GM23338 (cell line): ENCODE data around the gene IQCF2. TPM values are rescaled to one million over a fixed set of nuclear protein-coding genes. Genes with fewer than 3 reads are reported as not detected.

Experiments used
- ATAC-seq: fragments of 200-7000 bp; cut with Tn5 transposase; 3 replicates; pipeline ENCODE4 v1.9.1; 2020
- DNase-seq: peaks from one replicate; pipeline ENCODE4 v3.0.0-alpha.2; 2015; ENCODE audit warnings: low spot score
- H2AFZ ChIP-seq: fragments of 200-600 bp; sonication (generic); 2 replicates; pipeline ENCODE4 v1.8.0; 2016; ENCODE audit warnings: antibody characterized with exemption, mild to moderate bottlenecking, moderate library complexity
- H3F3A ChIP-seq: fragments of 200-600 bp; sonication (generic); replicated peaks from 2 replicates; pipeline ENCODE4 v1.8.0; 2017; ENCODE audit warnings: antibody characterized with exemption, mixed run types, low read depth
- H3K27ac ChIP-seq: fragments of 200-600 bp; sonication (generic); 2 replicates; pipeline ENCODE4 v1.6.1; 2016; ENCODE audit warnings: low read depth
- H3K27me3 ChIP-seq: fragments of 200-600 bp; sonication (generic); 2 replicates; pipeline ENCODE4 v1.8.0; 2016; ENCODE audit warnings: mild to moderate bottlenecking, mixed run types, moderate library complexity; ENCODE audit not compliant: insufficient read depth
- H3K36me3 ChIP-seq: fragments of 200-600 bp; sonication (generic); 2 replicates; pipeline ENCODE4 v1.8.0; 2016; ENCODE audit warnings: mild to moderate bottlenecking; ENCODE audit not compliant: insufficient read depth
- H3K4me1 ChIP-seq: fragments of 200-600 bp; sonication (generic); 2 replicates; pipeline ENCODE4 v1.8.0; 2016; ENCODE audit warnings: mild to moderate bottlenecking, moderate library complexity; ENCODE audit not compliant: insufficient read depth
- H3K4me2 ChIP-seq: fragments of 200-600 bp; sonication (generic); 2 replicates; pipeline ENCODE4 v1.7.1; 2017; ENCODE audit warnings: mixed run types
- H3K4me3 ChIP-seq: fragments of 200-600 bp; sonication (generic); 2 replicates; pipeline ENCODE4 v1.6.1; 2016; ENCODE audit warnings: mixed run types
- H3K79me2 ChIP-seq: fragments of 200-600 bp; sonication (generic); replicated peaks from 2 replicates; pipeline ENCODE4 v1.8.0; 2017; ENCODE audit warnings: mild to moderate bottlenecking; ENCODE audit not compliant: insufficient read depth
- H3K9me2 ChIP-seq: fragments of 200-600 bp; sonication (generic); 2 replicates; pipeline ENCODE4 v1.8.0; 2017; ENCODE audit not compliant: insufficient read depth
- H4K20me1 ChIP-seq: fragments of 200-600 bp; sonication (generic); replicated peaks from 2 replicates; pipeline ENCODE4 v1.8.0; 2017; ENCODE audit warnings: mild to moderate bottlenecking; ENCODE audit not compliant: insufficient read depth
- H3K27ac Mint-ChIP-seq: 2 replicates; pipeline ENCODE4 v1.8.0; 2020; ENCODE audit warnings: inconsistent platforms, mild to moderate bottlenecking, moderate library complexity, mixed read lengths
- H3K27me3 Mint-ChIP-seq: 3 replicates; pipeline ENCODE4 v1.8.0; 2022; ENCODE audit warnings: low read depth, mild to moderate bottlenecking, moderate library complexity, mixed read lengths, inconsistent platforms; ENCODE audit not compliant: insufficient read depth, poor library complexity
- H3K36me3 Mint-ChIP-seq: 3 replicates; pipeline ENCODE4 v1.8.0; 2021; ENCODE audit warnings: low read depth, mild to moderate bottlenecking, inconsistent platforms, moderate library complexity, mixed read lengths
- H3K4me1 Mint-ChIP-seq: 3 replicates; pipeline ENCODE4 v1.8.0; 2020; ENCODE audit warnings: mild to moderate bottlenecking, inconsistent platforms, mixed read lengths
- H3K4me3 Mint-ChIP-seq: 3 replicates; pipeline ENCODE4 v1.8.0; 2021; ENCODE audit warnings: moderate library complexity, mild to moderate bottlenecking, inconsistent platforms, mixed read lengths
- H3K9me3 Mint-ChIP-seq: 3 replicates; pipeline ENCODE4 v1.8.0; 2020; ENCODE audit warnings: moderate library complexity, mild to moderate bottlenecking, inconsistent platforms, mixed read lengths
- CREB1 ChIP-seq: fragments of 250-450 bp; sonication (Bioruptor Pico); IDR thresholded peaks from 2 replicates; pipeline ENCODE4 v1.5.0; 2020; ENCODE audit warnings: low read depth, mild to moderate bottlenecking, moderate library complexity
- ETS1 ChIP-seq: IDR thresholded peaks from 2 replicates; pipeline ENCODE4 v1.6.1; 2016; ENCODE audit warnings: antibody characterized with exemption
- EZH2 ChIP-seq: fragments of 200-600 bp; sonication (generic); IDR thresholded peaks from one replicate; pipeline ENCODE4 v1.8.0; 2017; ENCODE audit warnings: antibody characterized with exemption, mild to moderate bottlenecking, low read depth; ENCODE audit not compliant: unreplicated experiment
- EZH2phosphoT487 ChIP-seq: fragments of 200-600 bp; sonication (generic); IDR thresholded peaks from one replicate; pipeline ENCODE4 v1.8.1; 2018; ENCODE audit warnings: antibody characterized with exemption; ENCODE audit not compliant: unreplicated experiment
- JUNB ChIP-seq: IDR thresholded peaks from one replicate; pipeline ENCODE4 v1.6.1; 2016; ENCODE audit warnings: antibody characterized with exemption; ENCODE audit not compliant: unreplicated experiment
- NANOG ChIP-seq: IDR thresholded peaks from 2 replicates; pipeline ENCODE4 v1.6.1; 2016; ENCODE audit warnings: antibody characterized with exemption, borderline replicate concordance
- POLR2AphosphoS5 ChIP-seq: IDR thresholded peaks from 2 replicates; pipeline ENCODE4 v1.6.1; 2016; ENCODE audit warnings: antibody characterized with exemption, low read depth
- STAT1 ChIP-seq: IDR thresholded peaks from one replicate; pipeline ENCODE4 v1.6.1; 2016; ENCODE audit warnings: antibody characterized with exemption; ENCODE audit not compliant: unreplicated experiment
- ZNF114 ChIP-seq: fragments of 250-450 bp; sonication (Bioruptor Pico); IDR thresholded peaks from 2 replicates; pipeline ENCODE4 v1.5.0; 2020; ENCODE audit warnings: mild to moderate bottlenecking, moderate library complexity
- ZNF331 ChIP-seq: fragments of 250-450 bp; sonication (Bioruptor Pico); IDR thresholded peaks from 2 replicates; pipeline ENCODE4 v1.5.0; 2020; ENCODE audit warnings: low read depth, mild to moderate bottlenecking, moderate library complexity
- polyA plus RNA-seq: library from polyadenylated mRNA; unstranded; fragments of >200 nt; fragmentation: Nextera tagmentation; extraction: Ambion mirVana; gene quantifications from 2 replicates; pipeline ENCODE4 v1.2.1, GENCODE V29; 2016
- total RNA-seq: library from RNA; depleted of rRNA; stranded (reverse); fragments of >200 nt; shearing (Covaris generic); gene quantifications from 2 replicates; pipeline ENCODE4 v1.2.3, GENCODE V29; 2014
- TF ChIP-seq, protein P1 (sequence below): fragments of 250-450 bp; sonication (Bioruptor Pico); IDR thresholded peaks from 2 replicates; pipeline ENCODE4 v1.5.0; 2020; ENCODE audit warnings: mild to moderate bottlenecking, moderate library complexity
- TF ChIP-seq, protein P2 (sequence below): IDR thresholded peaks from one replicate; pipeline ENCODE4 v1.6.1; 2018; ENCODE audit warnings: antibody characterized with exemption; ENCODE audit not compliant: unreplicated experiment

The IQCF2 gene
- total and polyA plus RNA-seq, 2 experiments from 2014 or later: not detected

DNA sequence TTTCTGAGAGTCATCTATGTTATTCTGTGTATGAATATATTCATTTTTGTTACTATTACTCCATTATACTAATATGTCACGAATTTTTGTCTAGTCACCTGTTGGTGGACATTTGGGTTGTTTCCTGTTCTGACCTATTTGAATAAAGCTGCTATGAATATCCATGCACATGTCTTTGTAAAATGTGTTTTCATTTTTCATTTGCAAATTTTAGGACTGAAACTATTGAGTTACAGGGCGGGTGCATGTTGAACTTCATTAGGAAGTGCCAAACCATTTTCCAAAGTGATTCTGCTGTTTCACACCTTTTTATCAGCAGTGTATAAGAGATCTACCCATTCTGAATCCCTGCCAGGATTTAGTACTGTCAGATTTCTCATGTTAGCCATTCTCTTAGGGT, 44.7 kb upstream of the IQCF2 start (continued):
- TF ChIP-seq, protein P1, sequence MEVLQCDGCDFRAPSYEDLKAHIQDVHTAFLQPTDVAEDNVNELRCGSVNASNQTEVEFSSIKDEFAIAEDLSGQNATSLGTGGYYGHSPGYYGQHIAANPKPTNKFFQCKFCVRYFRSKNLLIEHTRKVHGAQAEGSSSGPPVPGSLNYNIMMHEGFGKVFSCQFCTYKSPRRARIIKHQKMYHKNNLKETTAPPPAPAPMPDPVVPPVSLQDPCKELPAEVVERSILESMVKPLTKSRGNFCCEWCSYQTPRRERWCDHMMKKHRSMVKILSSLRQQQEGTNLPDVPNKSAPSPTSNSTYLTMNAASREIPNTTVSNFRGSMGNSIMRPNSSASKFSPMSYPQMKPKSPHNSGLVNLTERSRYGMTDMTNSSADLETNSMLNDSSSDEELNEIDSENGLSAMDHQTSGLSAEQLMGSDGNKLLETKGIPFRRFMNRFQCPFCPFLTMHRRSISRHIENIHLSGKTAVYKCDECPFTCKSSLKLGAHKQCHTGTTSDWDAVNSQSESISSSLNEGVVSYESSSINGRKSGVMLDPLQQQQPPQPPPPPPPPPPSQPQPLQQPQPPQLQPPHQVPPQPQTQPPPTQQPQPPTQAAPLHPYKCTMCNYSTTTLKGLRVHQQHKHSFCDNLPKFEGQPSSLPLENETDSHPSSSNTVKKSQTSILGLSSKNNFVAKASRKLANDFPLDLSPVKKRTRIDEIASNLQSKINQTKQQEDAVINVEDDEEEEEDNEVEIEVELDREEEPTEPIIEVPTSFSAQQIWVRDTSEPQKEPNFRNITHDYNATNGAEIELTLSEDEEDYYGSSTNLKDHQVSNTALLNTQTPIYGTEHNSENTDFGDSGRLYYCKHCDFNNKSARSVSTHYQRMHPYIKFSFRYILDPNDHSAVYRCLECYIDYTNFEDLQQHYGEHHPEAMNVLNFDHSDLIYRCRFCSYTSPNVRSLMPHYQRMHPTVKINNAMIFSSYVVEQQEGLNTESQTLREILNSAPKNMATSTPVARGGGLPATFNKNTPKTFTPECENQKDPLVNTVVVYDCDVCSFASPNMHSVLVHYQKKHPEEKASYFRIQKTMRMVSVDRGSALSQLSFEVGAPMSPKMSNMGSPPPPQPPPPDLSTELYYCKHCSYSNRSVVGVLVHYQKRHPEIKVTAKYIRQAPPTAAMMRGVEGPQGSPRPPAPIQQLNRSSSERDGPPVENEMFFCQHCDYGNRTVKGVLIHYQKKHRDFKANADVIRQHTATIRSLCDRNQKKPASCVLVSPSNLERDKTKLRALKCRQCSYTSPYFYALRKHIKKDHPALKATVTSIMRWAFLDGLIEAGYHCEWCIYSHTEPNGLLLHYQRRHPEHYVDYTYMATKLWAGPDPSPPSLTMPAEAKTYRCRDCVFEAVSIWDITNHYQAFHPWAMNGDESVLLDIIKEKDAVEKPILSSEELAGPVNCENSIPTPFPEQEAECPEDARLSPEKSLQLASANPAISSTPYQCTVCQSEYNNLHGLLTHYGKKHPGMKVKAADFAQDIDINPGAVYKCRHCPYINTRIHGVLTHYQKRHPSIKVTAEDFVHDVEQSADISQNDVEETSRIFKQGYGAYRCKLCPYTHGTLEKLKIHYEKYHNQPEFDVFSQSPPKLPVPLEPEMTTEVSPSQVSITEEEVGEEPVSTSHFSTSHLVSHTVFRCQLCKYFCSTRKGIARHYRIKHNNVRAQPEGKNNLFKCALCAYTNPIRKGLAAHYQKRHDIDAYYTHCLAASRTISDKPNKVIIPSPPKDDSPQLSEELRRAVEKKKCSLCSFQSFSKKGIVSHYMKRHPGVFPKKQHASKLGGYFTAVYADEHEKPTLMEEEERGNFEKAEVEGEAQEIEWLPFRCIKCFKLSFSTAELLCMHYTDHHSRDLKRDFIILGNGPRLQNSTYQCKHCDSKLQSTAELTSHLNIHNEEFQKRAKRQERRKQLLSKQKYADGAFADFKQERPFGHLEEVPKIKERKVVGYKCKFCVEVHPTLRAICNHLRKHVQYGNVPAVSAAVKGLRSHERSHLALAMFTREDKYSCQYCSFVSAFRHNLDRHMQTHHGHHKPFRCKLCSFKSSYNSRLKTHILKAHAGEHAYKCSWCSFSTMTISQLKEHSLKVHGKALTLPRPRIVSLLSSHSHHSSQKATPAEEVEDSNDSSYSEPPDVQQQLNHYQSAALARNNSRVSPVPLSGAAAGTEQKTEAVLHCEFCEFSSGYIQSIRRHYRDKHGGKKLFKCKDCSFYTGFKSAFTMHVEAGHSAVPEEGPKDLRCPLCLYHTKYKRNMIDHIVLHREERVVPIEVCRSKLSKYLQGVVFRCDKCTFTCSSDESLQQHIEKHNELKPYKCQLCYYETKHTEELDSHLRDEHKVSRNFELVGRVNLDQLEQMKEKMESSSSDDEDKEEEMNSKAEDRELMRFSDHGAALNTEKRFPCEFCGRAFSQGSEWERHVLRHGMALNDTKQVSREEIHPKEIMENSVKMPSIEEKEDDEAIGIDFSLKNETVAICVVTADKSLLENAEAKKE (CRISPR knock-in tag): no peak
- no peak for TF ChIP-seq JUNB
- TF ChIP-seq ETS1: no peak
- TF ChIP-seq ZNF331 (CRISPR knock-in tag): no peak
- TF ChIP-seq EZH2phosphoT487: no peak

DNA sequence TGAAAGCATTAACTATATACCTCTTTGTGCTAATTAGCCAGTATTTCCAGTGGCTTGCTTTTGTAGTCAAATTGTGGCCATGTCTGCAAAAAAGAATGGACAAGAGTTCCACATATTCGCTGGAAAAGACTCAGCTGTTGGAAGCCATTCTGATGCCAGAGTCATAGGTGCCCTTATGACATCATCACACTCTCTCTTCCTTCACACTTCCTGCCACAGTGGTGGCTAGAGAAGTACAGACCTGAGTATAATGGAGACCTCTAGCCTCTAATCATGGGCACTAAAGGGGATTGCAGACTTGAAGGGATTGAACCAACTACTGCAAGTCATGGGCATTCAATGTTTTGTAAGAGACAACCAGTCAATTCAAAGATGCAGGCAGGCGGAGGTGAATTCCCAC, 44.0 kb upstream of the IQCF2 start:
- ATAC-seq: no peak
- no peaks in the 10 kb centered on the region; the same call in 1 of the 2 replicates for H3K36me3 ChIP-seq
- H3K4me1 Mint-ChIP-seq: 0 out of 3 replicates have a peak, but pooled peaks cover 4% of the 10 kb centered on the region
- H3K36me3 Mint-ChIP-seq: peaks cover 3% of the 10 kb centered on the region; the same call in 1 of the 3 replicates
- H4K20me1 ChIP-seq: no peaks in the 10 kb centered on the region
- no peaks in the 10 kb centered on the region; the same call in 1 of the 2 replicates for H3K9me2 ChIP-seq
- no peak for TF ChIP-seq CREB1 (CRISPR knock-in tag)
- no peak for TF ChIP-seq ETS1
- no peak for TF ChIP-seq JUNB
- no peak for TF ChIP-seq POLR2AphosphoS5
- TF ChIP-seq EZH2: no peak
- TF ChIP-seq ZNF331 (CRISPR knock-in tag): no peak
- no peak for TF ChIP-seq STAT1
- no peak for TF ChIP-seq NANOG
- TF ChIP-seq, protein P2, sequence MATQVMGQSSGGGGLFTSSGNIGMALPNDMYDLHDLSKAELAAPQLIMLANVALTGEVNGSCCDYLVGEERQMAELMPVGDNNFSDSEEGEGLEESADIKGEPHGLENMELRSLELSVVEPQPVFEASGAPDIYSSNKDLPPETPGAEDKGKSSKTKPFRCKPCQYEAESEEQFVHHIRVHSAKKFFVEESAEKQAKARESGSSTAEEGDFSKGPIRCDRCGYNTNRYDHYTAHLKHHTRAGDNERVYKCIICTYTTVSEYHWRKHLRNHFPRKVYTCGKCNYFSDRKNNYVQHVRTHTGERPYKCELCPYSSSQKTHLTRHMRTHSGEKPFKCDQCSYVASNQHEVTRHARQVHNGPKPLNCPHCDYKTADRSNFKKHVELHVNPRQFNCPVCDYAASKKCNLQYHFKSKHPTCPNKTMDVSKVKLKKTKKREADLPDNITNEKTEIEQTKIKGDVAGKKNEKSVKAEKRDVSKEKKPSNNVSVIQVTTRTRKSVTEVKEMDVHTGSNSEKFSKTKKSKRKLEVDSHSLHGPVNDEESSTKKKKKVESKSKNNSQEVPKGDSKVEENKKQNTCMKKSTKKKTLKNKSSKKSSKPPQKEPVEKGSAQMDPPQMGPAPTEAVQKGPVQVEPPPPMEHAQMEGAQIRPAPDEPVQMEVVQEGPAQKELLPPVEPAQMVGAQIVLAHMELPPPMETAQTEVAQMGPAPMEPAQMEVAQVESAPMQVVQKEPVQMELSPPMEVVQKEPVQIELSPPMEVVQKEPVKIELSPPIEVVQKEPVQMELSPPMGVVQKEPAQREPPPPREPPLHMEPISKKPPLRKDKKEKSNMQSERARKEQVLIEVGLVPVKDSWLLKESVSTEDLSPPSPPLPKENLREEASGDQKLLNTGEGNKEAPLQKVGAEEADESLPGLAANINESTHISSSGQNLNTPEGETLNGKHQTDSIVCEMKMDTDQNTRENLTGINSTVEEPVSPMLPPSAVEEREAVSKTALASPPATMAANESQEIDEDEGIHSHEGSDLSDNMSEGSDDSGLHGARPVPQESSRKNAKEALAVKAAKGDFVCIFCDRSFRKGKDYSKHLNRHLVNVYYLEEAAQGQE: no peak
- no peak for TF ChIP-seq ZNF114 (CRISPR knock-in tag)
- peaks cover 11% of the 10 kb centered on the region for H3K27me3 Mint-ChIP-seq
- H3K27ac Mint-ChIP-seq: no peak overlapping the region
- no peak overlapping the region for H2AFZ ChIP-seq
- no peaks in the 10 kb centered on the region for H3K4me1 ChIP-seq
- no peak overlapping the region for H3K4me3 Mint-ChIP-seq
- H3K4me2 ChIP-seq: no peak overlapping the region
- DNase-seq: no peak
- no peaks in the 10 kb centered on the region for H3K27me3 ChIP-seq
- H3K79me2 ChIP-seq: no peaks in the 10 kb centered on the region
- H3K9me3 Mint-ChIP-seq: peaks cover 5% of the 10 kb centered on the region; the same call in 2 of the 3 replicates
- H3F3A ChIP-seq: no peaks in the 10 kb centered on the region; the same call in 1 of the 2 replicates
- H3K4me3 ChIP-seq: no peak overlapping the region
- H3K27ac ChIP-seq: no peak overlapping the region
